Upper lobe of left lung (tissue), 4 donors: ENCODE data around the gene LGALS9.

Experiments
- EP300 ChIP-seq, 4 donors: sonication (generic); formaldehyde crosslinking; IDR thresholded peaks; one replicate each; pipeline ENCODE4 v1.5.1; 2017; ENCODE audit warnings: antibody characterized with exemption in 4 of 4, control low read depth in 2 of 4
- POLR2A ChIP-seq, 4 donors: fragments of 450-650 bp; IDR thresholded peaks; one replicate each; pipeline ENCODE4 v1.5.1; 2016 to 2017; ENCODE audit warnings: antibody characterized with exemption in 4 of 4, mild to moderate bottlenecking in 2 of 4
- POLR2AphosphoS5 ChIP-seq, 2 donors: sonication (generic); formaldehyde crosslinking; IDR thresholded peaks; one replicate each; pipeline ENCODE4 v1.5.1; 2017; ENCODE audit warnings: antibody characterized with exemption in 2 of 2
- TF ChIP-seq, protein P1 (sequence below), 6 experiments: fragments of 450-650 bp in 4 of 6; fragments of 200-600 bp in 2 of 6; sonication (generic) in 2 of 6; IDR thresholded peaks; one replicate each; pipeline ENCODE4 v1.5.1; 2016 to 2019; ENCODE audit warnings: antibody characterized with exemption in 6 of 6

GRCh38 chr17:27605409-27605808, 25.6 kb upstream of the LGALS9 start:
- TF ChIP-seq, protein P1, sequence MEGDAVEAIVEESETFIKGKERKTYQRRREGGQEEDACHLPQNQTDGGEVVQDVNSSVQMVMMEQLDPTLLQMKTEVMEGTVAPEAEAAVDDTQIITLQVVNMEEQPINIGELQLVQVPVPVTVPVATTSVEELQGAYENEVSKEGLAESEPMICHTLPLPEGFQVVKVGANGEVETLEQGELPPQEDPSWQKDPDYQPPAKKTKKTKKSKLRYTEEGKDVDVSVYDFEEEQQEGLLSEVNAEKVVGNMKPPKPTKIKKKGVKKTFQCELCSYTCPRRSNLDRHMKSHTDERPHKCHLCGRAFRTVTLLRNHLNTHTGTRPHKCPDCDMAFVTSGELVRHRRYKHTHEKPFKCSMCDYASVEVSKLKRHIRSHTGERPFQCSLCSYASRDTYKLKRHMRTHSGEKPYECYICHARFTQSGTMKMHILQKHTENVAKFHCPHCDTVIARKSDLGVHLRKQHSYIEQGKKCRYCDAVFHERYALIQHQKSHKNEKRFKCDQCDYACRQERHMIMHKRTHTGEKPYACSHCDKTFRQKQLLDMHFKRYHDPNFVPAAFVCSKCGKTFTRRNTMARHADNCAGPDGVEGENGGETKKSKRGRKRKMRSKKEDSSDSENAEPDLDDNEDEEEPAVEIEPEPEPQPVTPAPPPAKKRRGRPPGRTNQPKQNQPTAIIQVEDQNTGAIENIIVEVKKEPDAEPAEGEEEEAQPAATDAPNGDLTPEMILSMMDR (IDR thresholded peaks at IDR 0.05): no peak
- TF ChIP-seq EP300 (IDR thresholded peaks at IDR 0.05) (no peak), POLR2AphosphoS5 (IDR thresholded peaks at IDR 0.05) (no peak), POLR2A (IDR thresholded peaks at IDR 0.05) (no peak)
